Lower leg skin (tissue), 3 donors: ENCODE data around the gene FLT1.

Source experiments
- POLR2A ChIP-seq, 2 donors: fragments of 450-650 bp; IDR thresholded peaks; one replicate each; pipeline ENCODE4 v1.6.1; 2016 to 2017; ENCODE audit warnings: antibody characterized with exemption in 2 of 2, mild to moderate bottlenecking in 1 of 2, moderate library complexity in 1 of 2
- TF ChIP-seq, protein P1 (sequence below), 3 donors: fragments of 450-650 bp; IDR thresholded peaks; one replicate each; pipeline ENCODE4 v1.5.1; 2016; ENCODE audit warnings: antibody characterized with exemption in 3 of 3, mild to moderate bottlenecking in 3 of 3, moderate library complexity in 2 of 3

DNA sequence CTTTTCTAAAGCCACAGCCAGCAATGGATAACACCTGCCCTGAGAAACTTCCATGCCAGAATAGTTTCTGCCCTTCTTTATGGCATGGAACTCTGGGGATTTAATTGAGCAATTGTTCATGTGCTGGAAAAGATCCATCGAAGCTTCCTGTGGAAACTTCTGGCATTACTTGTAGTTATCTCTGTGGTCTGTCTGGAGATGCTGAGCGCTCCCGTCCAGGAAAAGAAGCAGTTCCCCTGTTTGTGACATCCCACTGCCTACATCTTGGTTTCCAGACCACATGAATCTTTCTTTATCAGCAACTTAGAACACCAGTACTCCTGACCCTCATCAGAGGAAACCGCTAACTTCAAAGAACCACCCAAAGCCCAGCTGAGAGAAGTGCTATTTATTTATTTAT lies 24.6 kb downstream of the FLT1 start:
- TF ChIP-seq, protein P1, sequence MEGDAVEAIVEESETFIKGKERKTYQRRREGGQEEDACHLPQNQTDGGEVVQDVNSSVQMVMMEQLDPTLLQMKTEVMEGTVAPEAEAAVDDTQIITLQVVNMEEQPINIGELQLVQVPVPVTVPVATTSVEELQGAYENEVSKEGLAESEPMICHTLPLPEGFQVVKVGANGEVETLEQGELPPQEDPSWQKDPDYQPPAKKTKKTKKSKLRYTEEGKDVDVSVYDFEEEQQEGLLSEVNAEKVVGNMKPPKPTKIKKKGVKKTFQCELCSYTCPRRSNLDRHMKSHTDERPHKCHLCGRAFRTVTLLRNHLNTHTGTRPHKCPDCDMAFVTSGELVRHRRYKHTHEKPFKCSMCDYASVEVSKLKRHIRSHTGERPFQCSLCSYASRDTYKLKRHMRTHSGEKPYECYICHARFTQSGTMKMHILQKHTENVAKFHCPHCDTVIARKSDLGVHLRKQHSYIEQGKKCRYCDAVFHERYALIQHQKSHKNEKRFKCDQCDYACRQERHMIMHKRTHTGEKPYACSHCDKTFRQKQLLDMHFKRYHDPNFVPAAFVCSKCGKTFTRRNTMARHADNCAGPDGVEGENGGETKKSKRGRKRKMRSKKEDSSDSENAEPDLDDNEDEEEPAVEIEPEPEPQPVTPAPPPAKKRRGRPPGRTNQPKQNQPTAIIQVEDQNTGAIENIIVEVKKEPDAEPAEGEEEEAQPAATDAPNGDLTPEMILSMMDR (IDR thresholded peaks at IDR 0.05) = no peak
- TF ChIP-seq POLR2A (IDR thresholded peaks at IDR 0.05) = no peak
